Endometrium (tissue), 2 donors: ENCODE measurements around the gene NT5C3A.
"Not testable (repeated sequence)": the region's sequence is repeated elsewhere in the genome, so short reads cannot be mapped to it uniquely, and the experiment has no call there.

Experiments
- FAIRE-seq: peaks from 2 replicates; lab custom pipeline; 2012; peaks lifted over from hg19 to GRCh38; lab: Jason Lieb, UNC
- donor health status: control.
- donor health status: control.

The NT5C3A gene

GRCh38 chr7:32979246-32979645 is 83.3 kb downstream of the NT5C3A start:
- FAIRE-seq, result not testable (repeated sequence)

GRCh38 chr7:32977159-32977558 is 85.4 kb downstream of the NT5C3A start:
- FAIRE-seq, result not testable (repeated sequence)

- FAIRE-seq, result not testable (repeated sequence)
These were observed 90.6 kb downstream of the NT5C3A start for GRCh38 chr7:32971967-32972366.

- not testable (repeated sequence) for FAIRE-seq
These were observed 95.4 kb downstream of the NT5C3A start for GRCh38 chr7:32967268-32967582.

GRCh38 chr7:32966489-32967267 is 95.9 kb downstream of the NT5C3A start:
- FAIRE-seq, result not testable (repeated sequence)

GRCh38 chr7:32964461-32965159 is 98.0 kb downstream of the NT5C3A start:
- FAIRE-seq, result peak; percentile 15
